Renal cortex interstitium (tissue), 11 donors: ENCODE data around the gene MRI1. TPM values are rescaled to one million over a fixed set of nuclear protein-coding genes. Genes with fewer than 3 reads are reported as not detected.
"Not testable (repeated sequence)": the region's sequence is repeated elsewhere in the genome, so short reads cannot be mapped to it uniquely, and the experiment has no call there.

Source experiments
- DNase-seq, 11 donors: peaks; one replicate each; pipeline ENCODE4 v3.0.0-alpha.2; 2013; ENCODE audit warnings: low read depth in 9 of 11, low spot score in 4 of 11; ENCODE audit errors: extremely low read depth in 1 of 11
- polyA plus RNA-seq, 3 donors: library from polyadenylated mRNA; unstranded; fragments of 120-200 nt; gene quantifications; one replicate each; pipeline ENCODE4 v1.2.1, GENCODE V29; 2013; ENCODE audit not compliant: insufficient read length in 3 of 3

MRI1 gene
- polyA plus RNA-seq, 3 donors: 21.7 to 42.0 (median 29.6) TPM

DNA sequence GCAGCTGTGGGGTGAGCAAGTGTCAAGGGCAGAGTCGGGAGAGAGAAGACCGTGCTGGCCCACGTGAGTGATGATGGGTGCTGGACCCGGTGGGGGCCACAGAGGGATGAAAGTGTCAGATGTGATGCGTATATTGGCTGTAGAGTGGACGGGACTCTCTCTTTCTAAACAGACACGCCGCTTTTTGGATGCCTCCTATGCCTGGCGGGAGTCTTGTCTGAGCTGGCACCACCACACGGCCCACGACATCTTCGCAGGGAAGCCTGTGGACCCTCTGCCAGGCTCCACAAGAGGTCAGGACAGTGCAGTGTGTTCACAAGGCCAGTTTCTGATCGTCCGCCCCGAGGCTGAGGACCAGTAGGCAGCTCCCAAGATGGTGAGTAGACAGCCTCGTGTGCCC lies 12.9 kb upstream of the MRI1 start:
- DNase-seq: no peak

DNA sequence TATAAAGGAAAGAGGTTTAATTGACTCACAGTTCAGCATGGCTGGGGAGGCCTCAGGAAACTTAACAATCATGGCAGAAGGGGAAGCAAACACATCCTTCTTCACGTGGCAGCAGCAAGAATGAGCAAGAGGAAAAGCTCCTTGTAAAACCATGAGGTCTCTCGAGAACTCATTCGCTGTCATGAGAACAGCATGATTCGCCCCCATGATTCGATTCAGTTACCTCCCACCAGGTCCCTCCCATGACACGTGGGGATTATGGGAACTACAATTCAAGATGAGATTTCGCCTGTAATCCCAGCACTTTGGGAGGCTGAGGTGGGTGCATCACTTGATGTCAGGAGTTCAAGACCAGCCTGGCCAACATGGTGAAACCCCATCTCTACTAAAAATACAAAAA lies 10.7 kb upstream of the MRI1 start:
- DNase-seq: not testable (repeated sequence)

DNA sequence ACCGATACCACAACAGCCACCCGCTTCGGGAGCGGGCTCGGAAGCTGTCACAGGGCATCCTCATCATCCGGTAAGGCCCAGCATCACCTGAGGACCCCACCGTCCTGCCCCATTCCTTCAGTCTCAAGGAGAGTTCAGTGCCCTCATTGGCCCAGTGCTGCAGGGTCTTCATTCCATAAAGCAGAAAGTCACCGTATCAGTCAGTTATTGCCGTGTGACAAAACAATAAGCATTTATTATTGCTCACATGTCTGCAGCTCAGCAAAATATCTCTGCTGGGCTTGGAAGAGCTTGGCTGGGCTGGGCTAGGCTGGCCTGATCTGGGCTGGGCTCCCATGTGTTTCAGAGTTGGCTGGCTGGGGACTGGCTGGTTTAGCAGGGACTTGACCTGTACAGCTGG lies 8.1 kb upstream of the MRI1 start:
- no peak for DNase-seq

DNA sequence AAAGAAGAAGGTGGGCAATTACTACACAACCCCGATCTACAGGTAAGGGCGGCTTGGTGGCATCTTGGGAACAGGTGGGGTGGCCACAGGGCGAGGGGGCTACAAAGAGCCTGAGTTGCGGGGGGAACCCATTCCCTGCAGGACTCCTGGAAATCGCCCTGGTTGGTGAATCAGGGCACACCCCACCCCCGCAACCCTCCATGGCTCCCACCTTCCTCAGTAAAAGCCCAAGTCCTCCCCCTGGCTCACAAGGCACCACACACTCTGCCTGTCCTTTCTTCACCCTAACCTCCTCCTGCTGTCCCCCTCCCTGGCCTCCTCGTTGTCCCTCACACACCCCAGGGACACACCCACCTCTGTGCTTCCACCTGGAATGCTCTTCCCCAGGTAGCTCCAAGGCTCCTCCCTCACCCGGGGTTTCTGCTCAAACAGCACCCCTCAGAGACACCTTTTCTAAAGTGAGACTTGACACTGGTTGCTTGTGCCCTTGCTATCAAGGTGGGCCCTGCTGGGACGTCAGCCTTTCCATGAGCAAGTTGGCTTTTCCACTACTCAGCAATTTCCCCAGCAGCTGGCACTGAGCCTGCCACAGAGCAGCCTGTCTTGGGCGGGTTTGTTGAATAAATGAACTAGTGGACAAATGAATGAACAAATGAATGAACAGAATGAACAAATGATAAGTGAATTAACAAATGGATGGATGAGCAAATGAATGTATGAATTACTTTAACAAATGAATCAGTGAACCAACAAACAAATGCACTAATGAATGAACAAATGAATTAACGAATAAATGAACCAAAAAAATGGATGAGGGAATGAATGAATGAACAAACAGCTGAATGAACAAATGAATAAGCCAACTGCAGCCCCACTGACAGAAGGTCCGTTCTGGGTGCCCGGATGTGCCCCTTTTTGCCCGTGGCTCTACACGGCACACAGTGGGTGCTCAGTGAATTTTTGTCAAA lies 6.2 kb upstream of the MRI1 start:
- no peak for DNase-seq

DNA sequence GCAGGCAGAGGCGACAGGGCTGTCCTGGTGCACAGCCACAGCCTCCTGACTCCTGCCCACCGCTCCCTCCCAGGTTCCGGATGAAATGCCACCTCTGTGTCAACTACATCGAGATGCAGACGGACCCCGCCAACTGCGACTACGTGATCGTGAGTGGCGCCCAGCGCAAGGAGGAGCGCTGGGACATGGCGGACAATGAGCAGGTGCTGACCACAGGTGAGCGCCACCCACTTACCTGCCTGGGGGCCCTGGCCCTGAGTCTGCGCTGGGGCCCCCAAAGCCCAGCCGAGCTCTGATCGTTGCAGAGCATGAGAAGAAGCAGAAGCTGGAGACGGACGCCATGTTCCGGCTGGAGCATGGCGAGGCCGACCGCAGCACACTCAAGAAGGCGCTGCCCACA lies 5.5 kb upstream of the MRI1 start:
- DNase-seq: no peak

DNA sequence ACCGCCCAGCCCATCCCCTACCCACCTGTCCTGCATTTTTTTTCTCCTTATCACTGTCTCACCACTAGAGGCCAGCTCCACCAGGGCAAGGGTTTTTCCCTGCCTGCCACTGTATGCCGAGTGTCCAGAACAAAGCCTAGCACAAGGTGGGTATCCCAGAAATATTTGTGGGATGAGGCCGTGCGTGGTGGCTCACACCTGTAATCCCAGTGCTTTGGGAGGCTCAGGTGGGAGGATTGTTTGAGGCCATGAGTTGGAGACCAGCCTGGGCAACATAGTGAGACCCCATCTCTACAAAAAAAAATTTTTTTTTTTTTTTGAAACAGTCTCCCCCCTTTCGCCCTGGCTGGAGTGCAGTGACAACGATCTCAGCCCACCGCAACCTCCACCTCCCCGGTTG lies 2.9 kb upstream of the MRI1 start:
- DNase-seq: no peak

DNA sequence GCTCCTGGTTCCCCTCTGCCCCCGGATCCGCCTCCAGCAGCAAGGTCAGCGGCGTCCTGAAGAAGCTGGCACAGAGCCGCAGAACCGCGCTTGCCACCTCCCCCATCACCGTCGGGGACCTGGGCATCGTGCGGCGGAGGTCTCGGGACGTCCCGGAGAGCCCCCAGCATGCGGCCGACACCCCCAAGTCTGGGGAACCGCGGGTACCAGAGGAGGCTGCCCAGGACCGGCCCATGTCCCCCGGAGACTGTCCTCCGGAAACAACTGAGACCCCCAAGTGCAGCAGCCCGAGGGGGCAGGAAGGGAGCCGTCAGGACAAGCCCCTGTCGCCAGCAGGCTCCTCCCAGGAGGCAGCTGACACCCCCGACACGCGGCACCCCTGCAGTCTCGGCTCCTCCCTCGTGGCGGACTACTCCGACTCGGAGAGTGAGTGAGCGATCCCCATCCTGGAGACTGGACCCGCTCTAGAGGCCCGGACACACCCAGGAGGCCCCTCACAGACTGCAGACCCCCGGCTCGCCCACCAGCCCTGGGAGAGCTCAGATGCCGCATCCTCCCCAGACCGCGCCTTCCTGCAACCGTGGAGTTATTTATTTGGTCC lies 1.6 kb upstream of the MRI1 start:
- no peak for DNase-seq

DNA sequence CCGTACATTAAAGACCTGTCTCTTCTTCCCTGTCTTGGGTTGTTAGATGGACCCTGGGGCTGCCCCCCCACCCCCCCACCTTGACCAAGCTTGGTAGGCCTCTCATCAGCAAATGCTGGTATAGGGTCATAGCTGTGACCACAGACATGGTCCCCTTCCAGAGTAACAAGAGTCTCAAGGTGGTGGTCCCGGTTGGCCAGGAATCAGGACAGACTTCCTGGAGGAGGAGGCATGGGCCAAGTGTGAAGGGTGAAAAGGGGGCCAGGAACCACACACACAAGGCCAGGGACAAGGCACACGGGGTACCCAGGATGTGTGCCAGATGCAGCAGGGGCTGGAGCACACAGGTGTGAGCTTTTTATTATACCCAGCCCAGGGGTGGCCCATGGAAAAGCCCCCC lies 1.1 kb upstream of the MRI1 start:
- DNase-seq: no peak

DNA sequence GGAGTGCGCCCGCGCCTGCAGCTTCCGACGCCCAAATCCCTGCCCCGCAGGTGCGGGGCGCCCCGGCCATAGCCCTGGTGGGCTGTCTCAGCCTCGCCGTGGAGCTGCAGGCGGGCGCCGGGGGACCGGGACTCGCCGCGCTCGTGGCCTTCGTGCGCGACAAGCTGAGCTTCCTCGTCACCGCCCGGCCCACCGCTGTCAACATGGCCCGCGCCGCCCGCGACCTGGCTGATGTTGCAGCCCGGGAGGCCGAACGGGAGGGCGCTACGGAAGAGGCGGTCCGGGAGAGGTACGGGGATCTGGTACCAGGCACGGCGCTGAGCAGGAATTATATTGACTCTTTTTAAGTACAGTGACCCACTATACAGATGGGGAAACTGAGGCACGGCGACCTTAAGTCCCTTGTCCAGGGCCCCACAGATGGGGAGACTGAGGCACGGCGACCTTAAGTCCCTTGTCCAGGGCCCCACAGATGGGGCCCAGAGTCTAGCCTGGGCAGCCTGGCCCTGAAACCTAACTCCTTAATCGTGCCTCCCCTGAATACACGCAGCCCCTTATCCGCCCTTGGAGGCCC lies 586 bp downstream of the MRI1 start:
- no peak for DNase-seq

DNA sequence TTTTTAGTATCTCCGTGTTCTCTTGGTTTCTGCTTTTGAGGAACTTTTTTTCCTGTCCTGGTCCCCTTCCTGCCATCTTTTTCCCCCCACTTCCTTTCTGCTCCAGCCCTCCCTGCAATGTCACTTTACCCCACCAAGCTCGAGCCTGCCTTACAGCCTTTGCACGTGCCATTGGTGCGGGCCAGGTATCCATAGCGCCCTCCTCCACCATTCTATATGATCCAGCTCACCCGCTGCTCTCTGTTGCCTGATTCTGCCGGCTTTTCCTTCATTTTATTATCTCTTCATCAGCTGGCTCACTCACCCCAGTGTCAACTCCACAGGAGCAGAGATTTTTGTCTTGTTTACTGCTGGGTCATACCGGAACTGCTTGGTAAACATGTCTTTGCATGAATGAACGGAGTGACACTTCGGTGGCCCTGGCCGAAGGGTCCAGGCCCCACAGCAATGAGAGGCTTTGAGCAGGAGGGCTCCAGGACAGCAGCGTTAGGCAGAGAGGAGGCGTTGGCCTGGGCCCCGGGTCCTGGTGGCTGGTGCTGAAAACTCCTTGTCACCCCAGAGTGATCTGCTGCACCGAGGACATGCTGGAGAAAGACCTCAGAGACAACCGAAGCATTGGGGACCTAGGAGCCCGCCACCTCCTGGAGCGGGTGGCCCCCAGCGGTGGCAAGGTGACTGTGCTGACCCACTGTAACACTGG lies 1.2 kb downstream of the MRI1 start:
- no peak for DNase-seq

DNA sequence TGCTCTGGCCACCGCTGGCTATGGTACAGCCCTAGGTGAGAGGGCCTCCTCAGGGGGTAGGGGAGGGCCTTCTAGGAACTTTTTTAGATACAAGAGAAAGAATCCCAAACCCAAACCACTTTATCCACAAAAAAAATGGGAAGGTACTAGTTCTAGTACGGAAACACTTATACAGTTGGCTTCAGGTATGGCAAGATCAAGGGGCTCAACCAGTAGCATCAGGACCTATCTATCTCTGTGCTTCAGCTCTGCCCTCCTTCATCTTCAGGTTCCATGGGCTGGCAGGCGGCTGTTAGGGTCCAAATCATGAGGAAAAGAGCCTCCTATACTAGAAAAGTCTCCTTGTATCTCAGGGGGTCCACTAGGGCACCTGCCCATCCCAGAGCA lies 1.8 kb downstream of the MRI1 start:
- no peak for DNase-seq

DNA sequence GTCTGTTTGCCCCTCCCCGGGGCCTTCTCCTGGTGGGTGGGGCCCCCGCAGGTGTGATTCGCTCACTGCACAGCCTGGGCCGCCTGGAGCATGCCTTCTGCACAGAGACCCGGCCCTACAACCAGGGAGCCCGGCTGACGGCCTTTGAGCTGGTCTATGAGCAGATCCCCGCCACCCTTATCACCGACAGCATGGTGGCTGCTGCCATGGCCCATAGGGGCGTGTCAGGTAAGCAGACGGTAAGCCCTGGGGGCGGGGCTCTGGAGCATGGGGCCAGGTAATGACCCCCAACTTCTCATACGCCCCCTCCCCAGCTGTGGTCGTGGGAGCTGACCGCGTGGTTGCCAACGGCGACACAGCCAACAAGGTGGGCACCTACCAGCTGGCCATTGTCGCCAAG lies 4.2 kb downstream of the MRI1 start:
- DNase-seq: no peak

DNA sequence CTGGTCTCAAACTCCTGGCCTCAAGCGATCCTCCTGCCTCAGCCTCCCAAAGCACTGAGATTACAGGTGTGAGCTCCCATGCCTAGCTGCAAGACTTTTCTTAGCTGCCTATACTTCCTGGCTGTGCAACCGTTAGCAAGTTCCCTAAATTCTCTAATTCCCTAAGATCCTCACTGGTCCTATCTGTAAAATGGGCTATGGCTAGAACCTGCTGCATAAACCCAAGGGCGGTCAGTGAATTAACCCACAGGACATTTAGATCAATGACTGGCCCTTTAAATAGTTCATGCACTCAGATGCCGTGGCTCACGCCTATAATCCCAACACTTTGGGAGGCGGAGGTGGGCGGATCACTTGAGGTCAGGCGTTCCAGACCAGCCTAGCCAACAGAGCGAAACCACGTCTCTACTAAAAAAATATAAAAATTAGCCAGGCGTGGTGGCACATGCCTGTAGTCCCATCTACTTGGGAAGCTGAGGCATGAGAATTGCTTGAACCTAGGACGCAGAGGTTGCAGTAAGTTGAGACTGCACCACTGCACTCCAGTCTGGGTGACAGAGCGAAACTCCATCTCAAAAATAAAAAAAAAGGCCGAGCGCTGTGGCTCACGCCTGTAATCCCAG lies 5.8 kb downstream of the MRI1 start:
- DNase-seq: no peak

DNA sequence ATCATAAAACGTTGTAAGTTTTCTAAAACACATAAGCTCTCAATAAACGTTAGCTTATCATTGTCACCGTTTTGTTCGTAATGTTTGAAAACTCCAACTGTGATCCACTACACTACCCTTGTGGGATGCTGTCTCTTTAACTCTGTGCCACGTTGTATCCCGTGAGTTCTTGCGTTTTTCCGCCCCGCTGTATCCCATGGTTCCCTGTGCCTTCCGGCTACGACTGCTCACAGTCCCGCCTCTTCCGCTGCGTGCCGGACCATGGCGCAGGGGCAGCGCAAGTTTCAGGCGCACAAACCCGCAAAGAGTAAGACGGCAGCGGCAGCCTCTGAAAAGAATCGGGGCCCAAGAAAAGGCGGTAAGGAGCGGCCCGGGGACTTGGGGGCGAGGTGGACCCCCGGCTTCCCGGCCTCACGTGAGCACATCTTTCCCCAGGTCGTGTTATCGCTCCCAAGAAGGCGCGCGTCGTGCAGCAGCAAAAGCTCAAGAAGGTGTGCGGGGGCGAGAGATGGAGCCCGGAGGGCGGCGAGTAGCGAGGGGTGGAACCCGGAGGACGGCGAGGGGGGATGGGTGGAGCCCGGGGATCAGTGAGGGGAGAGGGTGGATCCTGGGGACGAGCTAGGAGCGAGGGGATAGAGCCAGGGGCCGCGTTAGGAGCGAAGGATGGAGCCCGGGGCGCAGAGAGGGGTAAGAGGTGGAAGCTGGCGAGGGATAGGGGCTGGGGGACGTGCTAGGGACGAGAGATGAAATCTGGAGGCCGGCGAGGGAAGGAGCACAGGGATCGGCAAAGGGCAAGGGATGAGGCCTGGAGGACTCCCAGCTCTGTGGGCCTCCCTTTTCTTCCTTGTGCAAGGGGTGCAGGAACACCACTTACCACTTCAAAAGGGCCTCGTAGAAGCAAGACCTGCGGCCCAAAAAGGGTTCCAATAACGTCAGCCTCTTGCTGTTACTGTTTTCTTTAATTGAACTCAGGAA lies 10.2 kb downstream of the MRI1 start, which contains the start of gene C19orf53:
TSS of gene C19orf53 (plus strand) at position 240 of the 975 bp plus-strand sequence. CDS start at position 262, 22 bp downstream.
- peak; percentile 83 to 92 (median 86) for DNase-seq

DNA sequence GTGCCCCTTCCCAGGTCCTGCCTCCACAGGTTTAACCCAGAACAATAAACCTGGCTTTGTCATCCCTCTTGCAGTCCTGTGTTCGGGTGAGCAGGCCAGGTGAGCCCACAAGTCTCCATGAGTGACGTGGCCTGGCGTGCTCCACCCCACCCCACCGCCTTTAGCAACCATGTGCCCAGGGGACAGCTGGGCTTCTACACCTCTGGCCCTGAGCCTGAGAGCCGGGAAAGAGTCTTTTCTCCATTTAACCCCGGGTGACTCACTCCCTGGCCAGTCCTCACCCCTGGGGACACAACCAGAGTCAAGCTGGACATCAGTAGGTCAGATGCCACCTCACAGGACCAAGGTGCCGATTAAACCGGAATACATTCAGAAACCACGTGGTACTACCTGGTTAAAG lies 14.1 kb downstream of the MRI1 start:
- DNase-seq: no peak

DNA sequence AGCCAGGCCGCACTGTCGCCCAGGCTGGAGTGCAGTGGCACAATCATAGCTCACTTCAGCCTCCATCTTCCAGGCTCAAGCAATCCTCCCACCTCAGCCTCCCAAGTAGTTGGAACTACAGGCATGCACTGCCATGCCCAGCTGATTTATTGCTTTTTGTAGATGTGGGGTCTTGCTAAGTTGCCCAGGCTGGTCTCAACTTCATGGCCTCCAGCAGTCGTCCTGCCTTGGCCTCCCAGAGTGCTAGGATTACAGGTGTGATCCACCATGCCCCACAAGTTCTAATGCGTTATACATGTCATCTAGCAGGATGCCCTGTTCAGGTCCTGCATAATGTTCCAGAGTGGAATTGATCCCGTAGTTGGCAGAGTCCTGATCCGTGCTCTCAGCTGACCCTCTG lies 14.5 kb downstream of the MRI1 start:
- DNase-seq: no peak

DNA sequence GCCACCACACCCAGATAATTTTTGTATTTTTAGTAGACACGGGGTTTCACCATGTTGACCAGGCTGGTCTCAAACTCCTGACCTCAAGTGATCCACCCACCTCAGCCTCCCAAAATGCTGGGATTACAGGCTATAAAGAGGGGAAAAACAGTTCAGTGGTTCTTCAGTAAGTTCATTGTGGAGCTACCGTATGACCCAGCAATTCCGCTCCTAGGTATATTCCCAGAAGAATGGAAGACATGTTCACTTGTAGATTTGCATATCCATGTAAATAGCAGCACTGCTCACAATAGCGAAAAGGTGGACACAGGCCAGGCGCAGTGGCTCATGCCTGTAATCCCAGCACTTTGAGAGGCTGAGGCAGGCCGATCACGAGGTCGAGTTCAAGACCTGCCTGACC lies 15.5 kb downstream of the MRI1 start:
- DNase-seq: not testable (repeated sequence)

DNA sequence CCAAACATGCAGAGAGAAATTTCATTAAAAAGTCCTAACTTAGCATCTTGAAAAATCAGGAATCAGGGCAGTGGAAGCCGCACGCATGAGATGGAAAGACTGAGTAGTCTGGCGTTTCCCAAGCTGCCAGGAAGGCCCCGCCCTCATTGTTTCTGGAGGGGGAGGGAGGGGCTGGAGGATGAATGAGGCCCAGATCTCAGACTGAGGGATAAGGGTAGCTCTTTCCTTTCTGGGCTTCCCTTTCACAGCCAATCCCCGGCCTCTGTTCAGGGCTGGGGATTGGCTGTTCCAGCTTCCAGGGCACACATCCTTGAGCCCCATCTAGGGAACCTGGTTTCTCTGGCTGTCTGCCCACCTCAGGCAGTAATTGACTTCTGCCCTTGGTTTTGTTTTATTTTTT lies 17.2 kb downstream of the MRI1 start:
- DNase-seq: no peak
